NCI-H187 (cell line): Measurements from ENCODE around the gene NR6A1.

Source experiments
- DNase-seq, 2 experiments: peaks; one replicate each; lab custom pipeline; 2025; lab: John Stamatoyannopoulos, UW

Gene NR6A1

GRCh38 chr9:124771021-124771866 is at the start of gene NR6A1:
Gene NR6A1 (minus strand): TSS chr9:124771311.
- DNase-seq = peak; percentile 84 to 85

GRCh38 chr9:124818431-124819281 is 47.5 kb upstream of the NR6A1 start:
- DNase-seq = no peak

GRCh38 chr9:124815601-124816000 is 44.5 kb upstream of the NR6A1 start:
- DNase-seq = no peak

GRCh38 chr9:124814164-124814535 is 43.0 kb upstream of the NR6A1 start:
- no peak for DNase-seq

- DNase-seq = no peak
Observed at GRCh38 chr9:124813501-124814163, 42.5 kb upstream of the NR6A1 start.

- no peak for DNase-seq
Observed at GRCh38 chr9:124813041-124813440, 41.9 kb upstream of the NR6A1 start.

- DNase-seq = no peak
Observed at GRCh38 chr9:124812441-124812876, 41.3 kb upstream of the NR6A1 start.

- DNase-seq = no peak
Observed at GRCh38 chr9:124810663-124811355, 39.7 kb upstream of the NR6A1 start.

GRCh38 chr9:124809741-124810500 is 38.8 kb upstream of the NR6A1 start:
- DNase-seq = no peak

- DNase-seq = no peak
Observed at GRCh38 chr9:124809211-124809610, 38.1 kb upstream of the NR6A1 start.

- no peak for DNase-seq
Observed at GRCh38 chr9:124808246-124808956, 37.3 kb upstream of the NR6A1 start.

GRCh38 chr9:124805186-124805585 is 34.1 kb upstream of the NR6A1 start:
- DNase-seq = no peak

- DNase-seq = no peak
Observed at GRCh38 chr9:124803911-124804310, 32.8 kb upstream of the NR6A1 start.

- DNase-seq = no peak
Observed at GRCh38 chr9:124802426-124802825, 31.3 kb upstream of the NR6A1 start.

GRCh38 chr9:124801356-124801755 is 30.2 kb upstream of the NR6A1 start:
- DNase-seq = no peak

GRCh38 chr9:124800306-124801259 is 29.5 kb upstream of the NR6A1 start:
- no peak for DNase-seq

- no peak for DNase-seq
Observed at GRCh38 chr9:124799274-124800006, 28.3 kb upstream of the NR6A1 start.

- no peak for DNase-seq
Observed at GRCh38 chr9:124797343-124798103, 26.4 kb upstream of the NR6A1 start.
